NCI-H2081 treated with DMSO at 0.1 percent for 48 hours (cell line): ENCODE measurements around the gene YDJC.
"Not testable (repeated sequence)": the region's sequence is repeated elsewhere in the genome, so short reads cannot be mapped to it uniquely, and the experiment has no call there.

Experiments
- DNase-seq: peaks from one replicate; lab custom pipeline; 2025; lab: John Stamatoyannopoulos, UW

Gene YDJC

GRCh38 chr22:21651521-21652009, 21.7 kb upstream of the YDJC start:
- no peak for DNase-seq

GRCh38 chr22:21650823-21651520, 21.1 kb upstream of the YDJC start:
- no peak for DNase-seq

GRCh38 chr22:21650280-21650679, 20.5 kb upstream of the YDJC start:
- no peak for DNase-seq

DNA sequence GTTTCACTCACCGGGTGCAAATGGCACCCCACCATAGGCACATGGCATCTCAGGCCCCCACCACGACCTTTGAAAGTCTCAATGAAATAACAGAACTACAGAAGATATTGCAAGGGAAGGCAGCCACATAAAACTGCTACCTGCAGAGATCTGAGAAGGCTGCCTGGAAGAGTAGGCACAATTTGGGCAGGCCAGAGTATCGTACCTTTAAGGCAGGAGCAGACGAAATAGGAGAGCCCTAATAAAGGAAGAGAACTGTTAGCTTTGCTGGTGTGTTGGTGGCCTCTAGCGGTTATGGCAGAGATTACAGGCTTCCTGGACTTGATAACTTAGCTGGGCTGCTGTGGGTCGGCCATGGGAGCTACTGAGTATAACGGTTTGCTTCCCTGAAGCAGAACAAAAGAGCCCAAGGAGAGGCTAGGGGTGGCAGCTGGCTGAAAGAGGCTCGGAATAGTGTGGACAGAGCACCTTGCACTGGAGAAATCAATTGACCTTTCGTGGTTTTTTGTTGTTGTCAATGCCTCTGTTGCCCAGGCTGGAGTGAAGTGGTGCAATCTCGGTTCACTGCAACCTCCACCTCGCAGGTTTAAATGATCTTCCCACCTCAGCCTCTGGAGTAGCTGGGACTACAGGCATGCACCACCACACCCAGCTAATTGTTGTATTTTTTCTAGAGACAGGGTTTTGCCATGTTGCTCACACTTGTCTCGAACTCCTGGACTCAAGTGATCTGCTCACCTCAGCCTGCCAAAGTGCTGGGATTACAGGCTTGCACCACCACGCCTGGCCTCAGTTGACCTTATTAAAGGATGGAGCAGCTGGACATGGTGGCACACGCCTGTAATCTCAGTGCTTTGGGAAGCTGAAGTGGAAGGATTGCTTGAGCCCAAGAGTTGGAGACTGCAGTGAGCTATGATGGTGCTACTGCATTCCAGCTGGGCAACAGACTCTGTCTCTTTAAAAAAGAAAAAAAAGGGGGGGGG, 17.1 kb upstream of the YDJC start:
- DNase-seq = no peak

DNA sequence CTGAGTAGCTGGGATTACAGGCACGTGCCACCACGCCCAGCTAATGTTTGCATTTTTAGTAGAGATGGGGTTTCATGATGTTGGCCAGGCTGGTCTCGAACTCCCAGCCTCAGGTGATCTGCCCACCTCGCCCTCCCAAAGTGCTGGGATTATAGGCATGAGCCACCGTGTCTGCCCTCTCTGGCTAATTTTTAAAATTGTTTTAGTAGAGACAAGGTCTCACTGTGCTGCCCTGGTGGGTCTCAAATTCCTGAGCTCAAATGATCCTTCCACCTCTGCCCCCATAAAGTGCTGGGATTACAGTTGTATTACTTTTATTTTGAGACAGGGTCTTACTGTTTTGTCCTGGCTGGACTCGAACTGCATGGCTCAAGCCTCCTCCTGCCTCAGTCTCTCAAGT, 15.7 kb upstream of the YDJC start:
- not testable (repeated sequence) for DNase-seq

DNA sequence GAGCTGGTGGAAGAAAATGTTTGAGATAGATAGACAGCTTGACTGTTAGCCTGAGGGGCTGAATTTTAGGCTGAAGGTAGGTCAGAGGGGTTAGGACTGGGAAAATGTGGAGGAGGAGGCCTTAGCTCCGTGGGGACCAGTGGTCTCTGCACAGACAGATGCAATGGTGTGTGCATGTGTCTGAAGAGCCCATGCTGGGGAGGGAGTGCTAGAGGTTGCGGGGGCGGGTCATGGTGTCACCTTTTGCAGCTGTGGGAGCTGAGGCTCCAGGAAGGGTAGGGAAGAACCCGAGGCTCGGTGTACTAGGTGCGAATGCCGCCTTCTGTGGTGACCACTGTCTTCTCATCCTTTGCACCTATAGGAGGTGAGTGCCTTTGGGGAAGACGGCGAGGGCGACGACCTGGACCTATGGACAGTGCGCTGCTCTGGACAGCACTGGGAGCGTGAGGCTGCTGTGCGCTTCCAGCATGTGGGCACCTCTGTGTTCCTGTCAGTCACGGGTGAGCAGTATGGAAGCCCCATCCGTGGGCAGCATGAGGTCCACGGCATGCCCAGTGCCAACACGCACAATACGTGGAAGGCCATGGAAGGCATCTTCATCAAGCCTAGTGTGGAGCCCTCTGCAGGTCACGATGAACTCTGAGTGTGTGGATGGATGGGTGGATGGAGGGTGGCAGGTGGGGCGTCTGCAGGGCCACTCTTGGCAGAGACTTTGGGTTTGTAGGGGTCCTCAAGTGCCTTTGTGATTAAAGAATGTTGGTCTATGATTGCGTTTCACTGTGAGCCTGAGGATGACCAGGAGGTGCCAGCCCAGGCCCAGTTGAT, 13.9 kb upstream of the YDJC start:
- no peak for DNase-seq

DNA sequence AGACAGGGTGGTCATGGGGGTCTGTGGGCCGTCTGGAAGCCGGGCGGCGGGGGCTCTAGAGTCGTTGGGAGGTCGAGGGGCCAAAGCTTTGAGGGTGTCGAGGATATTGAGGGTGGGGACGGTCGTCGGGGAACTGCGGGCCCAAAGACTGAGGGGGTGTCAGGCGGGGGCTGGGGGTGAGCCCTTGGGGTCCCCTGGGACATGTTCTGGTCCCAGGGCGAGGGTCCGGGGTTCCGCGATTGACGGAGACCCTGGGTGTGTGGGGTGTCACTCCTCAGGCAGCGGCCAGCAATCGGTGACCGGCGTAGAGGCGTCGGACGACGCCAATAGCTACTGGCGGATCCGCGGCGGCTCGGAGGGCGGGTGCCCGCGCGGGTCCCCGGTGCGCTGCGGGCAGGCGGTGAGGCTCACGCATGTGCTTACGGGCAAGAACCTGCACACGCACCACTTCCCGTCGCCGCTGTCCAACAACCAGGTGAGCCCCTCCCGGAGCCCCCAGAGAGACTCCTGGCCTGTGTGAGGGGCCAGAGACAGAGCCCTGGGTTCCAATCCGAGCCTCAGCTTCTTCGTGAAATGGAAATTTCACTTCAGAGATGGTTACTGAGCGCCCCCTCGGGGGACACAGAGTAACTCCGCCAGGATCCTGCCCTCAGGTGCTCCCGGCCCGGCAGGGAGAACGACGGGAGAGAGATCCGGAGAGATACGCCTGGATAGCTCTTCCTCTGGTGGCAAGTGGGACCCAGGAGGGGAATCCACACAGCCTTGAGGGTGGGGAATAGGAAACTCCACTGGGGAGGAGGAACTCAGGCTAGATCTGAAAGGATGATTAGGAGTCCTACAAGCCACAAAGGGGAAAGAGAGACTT, 13.0 kb upstream of the YDJC start:
- DNase-seq = peak; percentile 33

DNA sequence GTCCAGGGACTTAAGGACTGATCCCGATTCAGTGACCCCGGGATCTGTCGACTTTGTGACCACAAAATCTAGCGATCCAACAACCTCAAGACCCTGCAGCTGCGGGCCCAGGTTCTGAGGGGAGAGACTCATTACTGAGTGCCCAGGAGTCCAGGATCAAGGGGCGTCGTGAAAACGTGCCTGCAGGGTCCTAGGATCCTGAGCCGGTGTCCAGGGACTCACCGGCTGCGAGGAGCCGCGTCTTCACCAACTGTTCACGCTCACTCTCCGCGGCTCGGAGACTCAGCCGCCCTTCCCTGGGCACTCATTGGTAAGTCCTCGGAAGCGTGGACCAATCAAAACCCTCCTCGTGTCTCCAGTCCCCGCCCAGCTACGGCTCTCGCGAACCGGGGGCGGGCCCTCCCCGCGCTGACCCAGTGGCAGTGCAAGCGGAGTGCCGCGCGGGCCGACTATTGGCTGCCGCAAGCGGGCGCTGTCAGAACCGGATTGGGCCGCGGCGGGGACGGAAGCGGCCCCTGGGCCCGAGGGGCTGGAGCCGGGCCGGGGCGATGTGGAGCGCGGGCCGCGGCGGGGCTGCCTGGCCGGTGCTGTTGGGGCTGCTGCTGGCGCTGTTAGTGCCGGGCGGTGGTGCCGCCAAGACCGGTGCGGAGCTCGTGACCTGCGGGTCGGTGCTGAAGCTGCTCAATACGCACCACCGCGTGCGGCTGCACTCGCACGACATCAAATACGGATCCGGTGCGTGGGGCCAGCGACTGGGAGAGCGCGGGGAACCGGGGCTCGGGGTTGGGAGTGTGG, 12.2 kb upstream of the YDJC start, which contains the start of gene SDF2L1:
Gene SDF2L1, plus strand, starts transcription at position 514 of the 795 bp plus-strand sequence. Its CDS starts 35 bp downstream, at position 549.
- peak; percentile 73 for DNase-seq

- DNase-seq = no peak
Observed at GRCh38 chr22:21641417-21641788, 11.6 kb upstream of the YDJC start.

GRCh38 chr22:21640810-21641209, 11.0 kb upstream of the YDJC start:
- DNase-seq = no peak

DNA sequence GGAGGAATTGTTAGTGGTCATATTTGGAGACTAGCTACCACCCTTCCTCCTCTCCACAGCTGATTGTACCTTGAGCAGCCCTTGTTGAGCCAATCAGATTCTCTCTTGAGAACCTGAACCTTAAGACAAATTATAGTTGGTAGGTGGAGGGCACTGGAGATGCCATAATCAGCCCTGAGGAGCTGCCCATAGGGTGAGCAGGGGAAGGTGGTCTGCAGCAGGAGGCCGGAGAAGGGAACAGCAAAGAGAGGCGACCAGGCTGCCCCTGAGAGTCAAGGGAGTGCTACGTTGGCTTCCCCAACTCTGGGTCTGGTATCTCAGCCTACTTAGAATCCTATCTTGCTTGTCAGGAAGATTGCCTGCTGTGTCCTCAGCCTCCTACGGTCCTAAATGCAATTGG, 9.5 kb upstream of the YDJC start:
- DNase-seq = no peak

DNA sequence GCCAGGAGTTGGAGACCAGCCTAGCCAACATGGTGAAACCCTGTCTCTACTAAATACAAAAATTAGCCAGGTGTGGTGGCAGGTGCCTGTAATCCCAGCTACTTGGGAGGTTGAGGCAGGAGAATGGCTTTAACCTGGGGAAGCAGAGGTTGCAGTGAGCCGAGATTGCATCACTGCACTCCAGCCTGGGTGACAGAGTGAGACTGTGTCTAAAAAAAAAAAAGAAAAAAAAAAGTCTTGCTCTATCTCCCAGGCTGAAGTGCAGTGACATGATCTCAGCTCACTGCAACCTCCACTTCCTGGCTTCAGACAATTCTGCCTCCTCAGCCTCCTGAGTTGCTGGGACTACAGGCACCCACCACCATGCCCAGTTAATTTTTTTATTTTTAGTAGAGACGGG, 7.6 kb upstream of the YDJC start:
- DNase-seq = not testable (repeated sequence)

- no peak for DNase-seq
Observed at GRCh38 chr22:21636629-21637218, 6.9 kb upstream of the YDJC start.

GRCh38 chr22:21635771-21636510, 6.1 kb upstream of the YDJC start:
- DNase-seq = no peak

DNA sequence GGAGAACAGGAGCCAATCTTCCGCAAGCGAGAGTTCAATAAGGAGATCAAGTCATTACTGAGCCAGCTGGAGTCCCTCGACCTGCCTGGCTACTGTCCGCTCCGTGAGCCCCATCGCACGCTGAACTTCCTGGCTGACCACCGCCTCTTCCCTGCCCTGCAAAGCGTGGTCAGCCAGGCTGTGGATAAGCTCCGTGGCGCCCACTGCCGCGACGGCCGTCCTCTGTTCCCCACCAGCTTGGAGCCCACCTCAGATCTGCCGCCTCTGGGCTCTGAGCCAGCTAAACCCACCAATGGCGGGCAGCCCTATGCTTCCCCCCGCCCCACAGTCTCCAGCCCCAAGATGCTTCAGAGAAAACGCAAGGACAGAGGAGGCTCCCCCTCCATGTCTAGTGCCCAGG, 5.0 kb upstream of the YDJC start:
- no peak for DNase-seq

DNA sequence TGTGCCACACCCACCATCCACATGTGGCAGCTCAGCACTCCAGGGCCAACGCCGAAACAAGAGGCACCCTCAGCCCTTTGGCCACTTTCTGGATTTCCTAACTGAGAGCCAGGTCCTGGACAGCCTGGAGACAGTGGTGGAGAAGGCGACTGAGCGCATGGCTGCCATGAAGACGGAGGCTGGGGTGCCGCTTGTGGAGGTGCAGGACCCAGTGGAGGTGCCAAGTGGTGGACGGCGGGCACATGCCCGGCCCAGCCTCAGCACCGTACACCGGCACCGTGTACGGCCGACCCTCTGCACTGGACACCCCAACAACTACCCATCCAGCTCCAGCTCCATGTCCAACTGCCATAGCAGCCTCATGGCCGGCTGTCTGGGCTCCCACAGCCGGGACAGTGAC, 4.3 kb upstream of the YDJC start:
- DNase-seq = no peak

GRCh38 chr22:21633481-21633880, 3.7 kb upstream of the YDJC start:
- DNase-seq = no peak

DNA sequence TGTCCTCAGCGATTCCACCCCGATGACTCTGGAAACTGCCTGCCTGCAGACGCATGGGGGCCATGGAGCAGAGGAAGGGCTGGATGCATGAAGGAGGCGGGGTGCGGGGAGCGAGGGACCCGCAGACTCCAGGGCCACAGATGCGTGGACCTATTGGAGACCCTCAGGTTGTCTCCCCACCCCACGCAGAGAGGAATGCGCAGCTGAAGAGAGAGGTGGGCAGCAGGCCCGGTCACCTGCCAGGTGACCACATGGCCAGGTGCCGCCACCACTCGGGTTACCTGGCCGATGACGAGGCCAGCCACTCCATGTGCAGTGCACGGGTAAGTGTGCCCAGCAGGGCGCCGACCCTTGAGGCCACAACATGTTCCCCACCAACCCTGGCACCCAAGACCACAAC, 3.1 kb upstream of the YDJC start:
- DNase-seq = no peak

GRCh38 chr22:21632237-21632895, 2.5 kb upstream of the YDJC start, which contains the start of gene CCDC116:
Gene CCDC116, plus strand, starts transcription at chr22:21632760. Its CDS starts 422 bp downstream, at chr22:21633182.
- DNase-seq = no peak
